ENCODE measurements around the gene CCDC24.

The CCDC24 gene

GRCh38 chr1:44040418-44040817 is 49.0 kb downstream of the CCDC24 start:
- DNase-seq (ENCODE audit: low read depth in 2 of 2), result no peak

- DNase-seq (ENCODE audit: low read depth in 2 of 2), result no peak
These were observed 49.4 kb downstream of the CCDC24 start for GRCh38 chr1:44040846-44041245.

GRCh38 chr1:44043176-44044070 is 52.0 kb downstream of the CCDC24 start:
- no peak for DNase-seq (ENCODE audit: low read depth in 2 of 2)

GRCh38 chr1:44044071-44044801 is 52.8 kb downstream of the CCDC24 start:
- no peak for DNase-seq (ENCODE audit: low read depth in 2 of 2)

GRCh38 chr1:44045064-44045463 is 53.7 kb downstream of the CCDC24 start:
- DNase-seq (ENCODE audit: low read depth in 2 of 2), result no peak
